IMR-90 (cell line): ENCODE data around the gene PRKAB1. TPM values are rescaled to one million over a fixed set of nuclear protein-coding genes. Genes with fewer than 3 reads are reported as not detected.

ENCODE experiments used
- ATAC-seq: fragments of 200-7000 bp; cut with Tn5 transposase; 2 replicates; pipeline ENCODE4 v1.9.1; 2020; ENCODE audit warnings: low read depth, mild to moderate bottlenecking, moderate library complexity
- BruUV-seq: library from RNA; stranded (reverse); fragments of 400-500 nt; replicated peaks from 2 replicates; lab custom pipeline; 2021; lab: Mats Ljungman, UMichigan
- CTCF ChIA-PET: fragments of 300-600 bp; formaldehyde crosslinking; extraction: SDS; loops from one replicate; lab custom pipeline; 2021; ENCODE audit warnings: antibody characterized with exemption; lab: Yijun Ruan, JAX
- POLR2A ChIA-PET: fragments of 300-600 bp; sonication (Branson Sonifier 250); formaldehyde crosslinking; loops from one replicate; lab custom pipeline; 2022; ENCODE audit warnings: antibody characterized with exemption; ENCODE audit not compliant: unreplicated experiment; lab: Charles Lee
- DNase-seq: peaks from one replicate; pipeline ENCODE4 v3.0.0; 2013
- H2AFZ ChIP-seq: replicated peaks from 2 replicates; pipeline ENCODE3; 2013; ENCODE audit warnings: low read length, mild to moderate bottlenecking; ENCODE audit not compliant: poor library complexity
- H2AK5ac ChIP-seq: 2 replicates; pipeline ENCODE4 v1.6.1; 2013; ENCODE audit warnings: low read depth, low read length, inconsistent platforms
- H2AK9ac ChIP-seq: replicated peaks from 2 replicates; pipeline ENCODE3; 2013; ENCODE audit warnings: mild to moderate bottlenecking, low read depth, low read length, moderate library complexity; ENCODE audit not compliant: poor library complexity
- H2BK120ac ChIP-seq: 2 replicates; pipeline ENCODE4 v1.6.1; 2013; ENCODE audit warnings: low read depth, low read length, inconsistent platforms
- H2BK15ac ChIP-seq: 3 replicates; pipeline ENCODE4 v1.6.1; 2013; ENCODE audit warnings: low read depth, low read length, inconsistent platforms
- H2BK20ac ChIP-seq: 2 replicates; pipeline ENCODE4 v1.6.1; 2013; ENCODE audit warnings: low read depth, mild to moderate bottlenecking, inconsistent platforms, low read length, moderate library complexity
- H2BK5ac ChIP-seq: 2 replicates; pipeline ENCODE4 v1.6.1; 2013; ENCODE audit warnings: mild to moderate bottlenecking, low read depth, low read length, inconsistent platforms; ENCODE audit not compliant: poor library complexity, severe bottlenecking
- H3K14ac ChIP-seq: replicated peaks from 2 replicates; pipeline ENCODE4 v1.6.1; 2013; ENCODE audit warnings: low read depth, low read length, inconsistent platforms
- H3K18ac ChIP-seq: 2 replicates; pipeline ENCODE4 v1.6.1; 2013; ENCODE audit warnings: low read depth, low read length, control low read depth
- H3K23ac ChIP-seq: 2 replicates; pipeline ENCODE4 v1.6.1; 2013; ENCODE audit warnings: low read depth, low read length, inconsistent platforms
- H3K27ac ChIP-seq: 2 replicates; pipeline ENCODE4 v1.5.1; 2013; ENCODE audit warnings: mild to moderate bottlenecking, control low read depth, low read length; ENCODE audit not compliant: insufficient read depth
- H3K27me3 ChIP-seq: 2 replicates; pipeline ENCODE4 v1.6.1; 2013; ENCODE audit warnings: low read length; ENCODE audit not compliant: control insufficient read depth, insufficient read depth
- H3K36me3 ChIP-seq: 2 replicates; pipeline ENCODE4 v1.6.1; 2013; ENCODE audit warnings: low read length, mixed read lengths; ENCODE audit not compliant: control insufficient read depth, insufficient read depth
- H3K4ac ChIP-seq: 2 replicates; pipeline ENCODE4 v1.6.1; 2013; ENCODE audit warnings: low read depth, low read length, inconsistent platforms
- H3K4me1 ChIP-seq: 2 replicates; pipeline ENCODE4 v1.6.1; 2013; ENCODE audit warnings: low read length, mixed read lengths; ENCODE audit not compliant: control insufficient read depth, insufficient read depth
- H3K4me2 ChIP-seq: 2 replicates; pipeline ENCODE4 v1.6.1; 2013; ENCODE audit warnings: low read depth, mild to moderate bottlenecking, control low read depth, low read length, moderate library complexity
- H3K4me3 ChIP-seq: 2 replicates; pipeline ENCODE4 v1.5.1; 2013; ENCODE audit warnings: low read depth, mild to moderate bottlenecking, control low read depth, low read length, moderate library complexity; ENCODE audit not compliant: insufficient read depth
- H3K56ac ChIP-seq: 2 replicates; pipeline ENCODE4 v1.6.1; 2013; ENCODE audit warnings: low read length, inconsistent platforms; ENCODE audit not compliant: insufficient read depth; ENCODE audit errors: extremely low read depth
- H3K79me1 ChIP-seq, 2 experiments: 2 replicates each; pipeline ENCODE4 v1.6.1; 2013; ENCODE audit warnings: low read length in 2 of 2, inconsistent platforms in 1 of 2, low read depth in 1 of 2
- H3K9ac ChIP-seq: 2 replicates; pipeline ENCODE4 v1.6.1; 2013; ENCODE audit warnings: low read depth, low read length, control low read depth
- H3K9me1 ChIP-seq: 2 replicates; pipeline ENCODE4 v1.6.1; 2013; ENCODE audit warnings: low read length, inconsistent platforms; ENCODE audit not compliant: insufficient read depth
- H3K9me3 ChIP-seq: 2 replicates; pipeline ENCODE4 v1.6.1; 2013; ENCODE audit warnings: low read length; ENCODE audit not compliant: control insufficient read depth, insufficient read depth
- H4K20me1 ChIP-seq: 2 replicates; pipeline ENCODE4 v1.6.1; 2013; ENCODE audit warnings: low read length, inconsistent platforms; ENCODE audit not compliant: insufficient read depth
- H4K5ac ChIP-seq: 2 replicates; pipeline ENCODE4 v1.6.1; 2013; ENCODE audit warnings: mild to moderate bottlenecking, low read depth, low read length, control low read depth
- H4K8ac ChIP-seq, 2 experiments: 2 replicates each; pipeline ENCODE4 v1.6.1; 2013; ENCODE audit warnings: low read depth in 2 of 2, low read length in 2 of 2, control low read depth in 1 of 2, inconsistent platforms in 1 of 2
- H4K91ac ChIP-seq: 2 replicates; pipeline ENCODE4 v1.6.1; 2013; ENCODE audit warnings: low read depth, low read length, inconsistent platforms; ENCODE audit not compliant: insufficient read depth
- BHLHE40 ChIP-seq: fragments of 150-350 bp; IDR thresholded peaks from 2 replicates; pipeline ENCODE4 v1.6.1; 2016; ENCODE audit warnings: mild to moderate bottlenecking, low read depth, low read length
- CEBPB ChIP-seq: IDR thresholded peaks from 2 replicates; pipeline ENCODE4 v1.6.1; 2012; ENCODE audit warnings: low read depth, low read length, improper control_type of control experiment
- CHD1 ChIP-seq: IDR thresholded peaks from 2 replicates; pipeline ENCODE4 v1.6.1; 2012; ENCODE audit warnings: low read depth, low read length, improper control_type of control experiment
- CTCF ChIP-seq: conservative IDR thresholded peaks from 2 replicates; pipeline ENCODE4 v1.5.1; 2012; ENCODE audit warnings: mild to moderate bottlenecking, low read depth, low read length, improper control_type of control experiment
- ELK1 ChIP-seq: fragments of 150-350 bp; IDR thresholded peaks from 2 replicates; pipeline ENCODE4 v1.6.1; 2016; ENCODE audit warnings: low read depth, mild to moderate bottlenecking, low read length, moderate library complexity, borderline replicate concordance
- FOS ChIP-seq: fragments of 150-350 bp; IDR thresholded peaks from 2 replicates; pipeline ENCODE4 v1.6.1; 2016; ENCODE audit warnings: low read depth, low read length
- MAFK ChIP-seq: IDR thresholded peaks from 2 replicates; pipeline ENCODE4 v1.6.1; 2012; ENCODE audit warnings: low read depth, low read length, improper control_type of control experiment
- MAZ ChIP-seq: IDR thresholded peaks from 2 replicates; pipeline ENCODE4 v1.6.1; 2012; ENCODE audit warnings: low read depth, mild to moderate bottlenecking, low read length, improper control_type of control experiment, moderate library complexity, borderline replicate concordance
- MXI1 ChIP-seq: IDR thresholded peaks from 2 replicates; pipeline ENCODE4 v1.6.1; 2012; ENCODE audit warnings: low read depth, mild to moderate bottlenecking, low read length, moderate library complexity, borderline replicate concordance
- NFE2L2 ChIP-seq: fragments of 150-350 bp; IDR thresholded peaks from 2 replicates; pipeline ENCODE4 v1.6.1; 2016; ENCODE audit warnings: low read depth, mild to moderate bottlenecking, low read length
- POLR2A ChIP-seq: IDR thresholded peaks from 2 replicates; pipeline ENCODE4 v1.6.1; 2012; ENCODE audit warnings: mild to moderate bottlenecking, low read depth, low read length
- RAD21 ChIP-seq: IDR thresholded peaks from 2 replicates; pipeline ENCODE4 v1.6.1; 2012; ENCODE audit warnings: low read length, improper control_type of control experiment
- RCOR1 ChIP-seq: IDR thresholded peaks from 2 replicates; pipeline ENCODE4 v1.6.1; 2012; ENCODE audit warnings: mild to moderate bottlenecking, low read length, improper control_type of control experiment; ENCODE audit not compliant: insufficient replicate concordance
- RFX5 ChIP-seq: IDR thresholded peaks from 2 replicates; pipeline ENCODE4 v1.8.0; 2012; ENCODE audit warnings: low read depth, mild to moderate bottlenecking, low read length, moderate library complexity
- SMC3 ChIP-seq: fragments of 150-350 bp; IDR thresholded peaks from 2 replicates; pipeline ENCODE4 v1.6.1; 2016; ENCODE audit warnings: low read depth, mild to moderate bottlenecking, antibody characterized with exemption, low read length, moderate library complexity
- USF2 ChIP-seq: fragments of 150-350 bp; IDR thresholded peaks from 2 replicates; pipeline ENCODE4 v1.6.1; 2017; ENCODE audit warnings: mild to moderate bottlenecking, antibody characterized with exemption, low read length, low read depth
- WGBS, 2 experiments: methylation state at CpG; one replicate each; pipeline versions ENCODE4 v1.1.5 to v1.1.7; 2013; ENCODE audit warnings: missing lambda C conversion rate in 2 of 2; ENCODE audit not compliant: insufficient read length in 1 of 2; ENCODE audit errors: extremely low coverage in 2 of 2; 5-methylcytosine and 5-hydroxymethylcytosine counted together
- dilution Hi-C: fragments of 300-500 bp; cut with HindIII; formaldehyde crosslinking; loops from one replicate; pipeline ENCODE4 v1.14.3; 2018; ENCODE audit warnings: low sequenced_read_pairs; ENCODE audit not compliant: unreplicated experiment
- in situ Hi-C: fragments of 300-500 bp; cut with MboI; formaldehyde crosslinking; loops from 3 replicates; pipeline ENCODE4 v1.14.3; 2019; ENCODE audit warnings: low sequenced_read_pairs, inconsistent platforms, mixed read lengths
- intact Hi-C: fragments of 100-400 bp; cut with micrococcal nuclease; formaldehyde crosslinking; loops from 2 replicates; pipeline ENCODE4 v1.10.0; 2022
- polyA plus RNA-seq, 3 experiments: library from polyadenylated mRNA; depleted of rRNA; stranded (reverse); fragments of >200 nt; gene quantifications; 2 replicates each; pipeline ENCODE4 v1.2.3, GENCODE V29; 2012; ENCODE audit warnings: low replicate concordance in 1 of 3
- total RNA-seq: library from RNA; depleted of rRNA; stranded (reverse); fragments of >200 nt; gene quantifications from 2 replicates; pipeline ENCODE4 v1.2.3, GENCODE V29; 2012

Gene PRKAB1
- total and polyA plus RNA-seq, 2 of the 4 experiments (the other 2 are of a cell fraction) = 9.7 to 19.3 TPM

- WGBS, 2 experiments = 94% methylated on average over 2 of the region's 4 CpGs; no CpG with 5 or more reads in 1 of the 2 experiments
Observed at GRCh38 chr12:119674560-119674959, 6.6 kb downstream of the PRKAB1 start.

More at GRCh38 chr12:119674560-119674959, 6.6 kb downstream of the PRKAB1 start:
- no peak for ATAC-seq
- Histone ChIP-seq H2AFZ (no peak overlapping the region), H3K18ac (no peak overlapping the region), H3K4me2 (no peak overlapping the region), H2AK5ac (no peak overlapping the region), H3K79me1 (peaks cover 12 to 13% of the 10 kb centered on the region in 2 experiments; a peak in 2 of 4 replicates), H2BK120ac (no peak overlapping the region), H2AK9ac (no peak overlapping the region), H4K20me1 (no peaks in the 10 kb centered on the region), H3K14ac (no peak overlapping the region), H2BK20ac (no peak overlapping the region), H4K5ac (no peak overlapping the region), H3K36me3 (peaks cover 58% of the 10 kb centered on the region), H2BK15ac (no peak overlapping the region), H4K8ac (no peak overlapping the region), H3K27me3 (no peaks in the 10 kb centered on the region), H3K4me1 (no peaks in the 10 kb centered on the region), H3K4ac (no peak overlapping the region), H3K9ac (no peak overlapping the region), H3K27ac (no peak overlapping the region), H3K9me3 (no peaks in the 10 kb centered on the region), H3K23ac (no peak overlapping the region), H3K4me3 (no peak overlapping the region), H4K91ac (no peak overlapping the region), H3K9me1 (no peaks in the 10 kb centered on the region; the same call in 1 of the 2 replicates), H2BK5ac (no peak overlapping the region), H3K56ac (no peak overlapping the region)
- no TSS peak for BruUV-seq
- intact Hi-C loops = no loop called here
- TF ChIP-seq BHLHE40 (no peak), RCOR1 (no peak), RAD21 (no peak), SMC3 (no peak), CHD1 (no peak), ELK1 (no peak), MXI1 (no peak), USF2 (no peak), CTCF (no peak), RFX5 (no peak), MAFK (no peak), FOS (no peak), POLR2A (no peak), CEBPB (no peak), NFE2L2 (no peak), MAZ (no peak)
- DNase-seq = no peak
- CTCF ChIA-PET = no interaction called here
- POLR2A ChIA-PET = no interaction called here
- in situ Hi-C loops = no loop called here
- dilution Hi-C loops = no loop called here
